GM19025 (cell line): ENCODE measurements around the gene VIL1.

Experiments used
- ATAC-seq: cut with Tn5 transposase; IDR thresholded peaks from one replicate; pipeline ENCODE4 v1.9.1; 2021; ENCODE audit warnings: mild to moderate bottlenecking, low read depth, moderate library complexity; ENCODE audit not compliant: unreplicated experiment

Gene VIL1

DNA sequence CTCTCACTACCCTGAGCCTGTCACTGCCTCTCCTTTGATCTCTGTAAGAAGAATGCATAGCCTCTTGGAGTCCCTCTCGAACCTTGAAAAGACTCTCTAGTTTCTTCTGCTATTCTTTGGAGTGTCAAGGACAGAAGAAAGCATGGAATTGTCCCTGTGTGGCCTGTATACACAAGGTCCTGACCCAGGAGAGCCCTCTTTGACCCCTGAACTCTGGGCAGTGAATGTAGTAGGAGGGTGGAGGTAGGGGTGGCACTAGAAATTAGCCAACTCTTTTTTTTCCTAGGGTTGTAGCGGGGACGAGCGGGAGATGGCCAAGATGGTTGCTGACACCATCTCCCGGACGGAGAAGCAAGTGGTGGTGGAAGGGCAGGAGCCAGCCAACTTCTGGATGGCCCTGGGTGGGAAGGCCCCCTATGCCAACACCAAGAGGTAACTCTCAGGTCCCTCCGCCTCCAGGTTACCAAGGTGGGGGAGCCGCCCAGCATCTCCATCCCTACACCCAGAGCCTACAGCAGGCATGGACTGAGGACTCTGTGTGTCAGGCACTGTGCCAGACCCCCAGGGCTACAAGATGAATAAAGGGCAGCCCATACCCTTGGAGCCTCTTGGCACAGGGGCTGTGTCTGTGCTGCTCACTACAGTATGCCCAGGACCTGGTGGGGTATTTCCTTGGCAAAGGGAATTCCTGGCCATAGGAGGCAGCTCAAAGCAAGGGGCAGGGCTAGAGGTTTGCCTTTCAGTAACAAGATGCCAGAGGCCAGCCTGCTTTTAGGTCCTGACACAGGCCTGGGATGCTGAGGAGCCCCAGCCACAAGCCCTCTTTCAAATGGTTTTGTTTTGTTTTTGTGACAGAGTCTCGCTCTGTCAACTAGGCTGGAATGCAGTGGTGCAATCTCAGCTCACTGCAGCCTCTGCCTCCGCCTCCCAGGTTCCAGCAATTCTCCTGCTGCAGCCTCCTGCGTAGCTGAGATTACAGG, 16.4 kb downstream of the VIL1 start:
- ATAC-seq: no peak

GRCh38 chr2:218436992-218437391, 18.1 kb downstream of the VIL1 start:
- no peak for ATAC-seq

GRCh38 chr2:218437969-218438368, 19.0 kb downstream of the VIL1 start:
- no peak for ATAC-seq

GRCh38 chr2:218438596-218438995, 19.7 kb downstream of the VIL1 start:
- no peak for ATAC-seq

DNA sequence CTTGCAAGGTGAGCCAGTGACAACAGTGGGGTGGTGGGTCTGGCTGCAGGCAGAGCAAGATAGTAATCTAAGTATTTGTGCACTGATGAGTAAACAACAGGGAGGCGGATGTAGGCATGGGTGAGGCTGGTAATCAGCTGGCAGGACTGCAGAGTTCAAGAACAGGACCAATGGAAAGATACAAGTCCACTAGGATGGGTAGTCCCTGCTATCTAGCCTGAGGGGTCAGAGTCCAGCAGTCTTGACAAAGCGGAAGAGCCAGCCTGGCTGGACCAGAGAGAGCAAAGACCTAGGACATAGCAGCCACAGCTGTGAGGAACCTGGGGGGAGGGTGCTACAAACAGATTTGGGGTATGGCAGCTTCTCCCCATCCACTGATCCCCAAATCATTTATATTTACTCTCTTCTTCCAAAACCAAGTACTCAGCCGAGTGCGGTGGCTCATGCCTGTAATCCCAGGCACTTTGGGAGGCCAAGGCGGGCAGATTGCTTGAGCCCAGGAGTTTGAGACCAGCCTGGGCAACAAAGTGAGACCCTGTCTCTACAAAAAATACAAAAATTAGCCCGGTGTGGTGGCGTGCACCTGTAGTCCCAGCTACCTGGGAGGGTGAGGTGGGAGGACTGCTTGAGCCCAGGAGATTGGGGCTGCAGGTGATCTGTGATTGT, 25.9 kb downstream of the VIL1 start:
- no peak for ATAC-seq

DNA sequence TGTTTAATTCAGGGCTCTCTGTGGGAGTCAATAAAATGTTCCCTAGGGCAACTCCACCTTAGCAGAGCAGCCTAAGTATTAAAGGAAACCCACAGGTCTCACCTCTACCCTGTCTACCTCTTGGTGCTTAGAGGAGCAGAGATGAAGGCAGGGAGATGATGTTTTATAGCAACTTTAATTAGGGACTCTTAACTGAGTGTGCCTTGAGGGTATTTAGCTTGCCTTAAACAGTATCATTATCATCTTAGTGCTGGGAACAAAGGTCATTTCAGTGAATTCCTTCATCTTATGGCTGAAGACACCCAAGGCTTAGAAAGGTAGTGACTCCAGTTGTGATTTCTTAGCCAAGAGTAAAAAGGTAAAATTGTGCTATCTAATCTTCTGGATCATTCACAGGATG, 26.7 kb downstream of the VIL1 start:
- no peak for ATAC-seq

DNA sequence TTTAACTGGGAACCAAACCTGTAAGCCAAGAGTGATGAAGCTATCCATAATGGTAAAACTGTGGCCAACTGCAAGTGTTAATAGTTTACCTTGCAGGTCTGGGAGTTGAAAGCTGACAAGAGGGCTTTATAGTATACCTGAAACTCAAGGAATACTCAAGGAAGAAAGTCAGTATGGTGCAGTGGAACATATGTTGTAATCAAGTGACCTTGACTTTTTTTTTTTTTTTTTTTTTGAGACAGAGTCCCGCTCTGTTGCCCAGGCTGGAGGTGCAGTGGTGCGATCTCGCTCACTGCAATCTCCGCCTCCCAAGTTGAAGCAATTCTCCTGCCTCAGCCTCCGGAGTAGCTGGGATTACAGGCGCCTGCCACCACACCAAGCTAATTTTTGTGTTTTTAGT, 27.6 kb downstream of the VIL1 start:
- ATAC-seq: no peak

DNA sequence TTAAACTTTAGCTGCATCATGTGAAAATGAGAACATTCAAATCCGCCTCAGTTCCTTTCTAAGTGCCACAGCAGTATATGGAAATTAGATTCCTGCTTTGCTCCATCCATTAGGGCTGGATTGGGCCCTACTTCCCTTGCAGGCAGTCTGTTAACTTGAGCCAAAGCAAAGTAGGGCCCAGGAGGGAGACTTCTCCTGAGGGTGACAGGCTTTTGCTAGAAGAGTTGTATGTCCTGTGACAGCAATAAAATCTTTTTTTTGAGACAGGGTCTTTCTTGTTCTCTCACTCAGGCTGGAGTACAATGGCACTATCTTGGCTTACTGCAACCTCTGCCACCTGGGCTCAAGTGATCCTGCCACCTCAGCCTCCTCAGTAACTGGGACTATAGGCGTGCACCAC, 28.1 kb downstream of the VIL1 start:
- no peak for ATAC-seq

DNA sequence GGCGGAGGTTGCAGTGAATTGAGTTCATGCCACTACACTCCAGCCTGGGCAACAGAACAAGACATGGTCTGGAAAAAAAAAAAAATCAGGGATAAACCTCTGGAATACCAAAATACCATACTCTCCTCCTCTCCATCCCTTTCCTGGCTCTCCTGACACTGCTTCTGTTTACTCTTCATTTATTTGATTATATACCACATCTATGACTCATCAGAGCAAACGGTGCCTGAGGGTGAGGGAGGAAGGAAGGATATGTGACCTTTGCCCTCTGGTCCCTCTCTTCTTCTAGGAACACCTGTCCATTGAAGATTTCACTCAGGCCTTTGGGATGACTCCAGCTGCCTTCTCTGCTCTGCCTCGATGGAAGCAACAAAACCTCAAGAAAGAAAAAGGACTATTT, 30.0 kb downstream of the VIL1 start:
- ATAC-seq: no peak

- ATAC-seq: no peak
Observed at GRCh38 chr2:218452079-218452478, 33.2 kb downstream of the VIL1 start.

GRCh38 chr2:218456849-218457248, 37.9 kb downstream of the VIL1 start:
- no peak for ATAC-seq

DNA sequence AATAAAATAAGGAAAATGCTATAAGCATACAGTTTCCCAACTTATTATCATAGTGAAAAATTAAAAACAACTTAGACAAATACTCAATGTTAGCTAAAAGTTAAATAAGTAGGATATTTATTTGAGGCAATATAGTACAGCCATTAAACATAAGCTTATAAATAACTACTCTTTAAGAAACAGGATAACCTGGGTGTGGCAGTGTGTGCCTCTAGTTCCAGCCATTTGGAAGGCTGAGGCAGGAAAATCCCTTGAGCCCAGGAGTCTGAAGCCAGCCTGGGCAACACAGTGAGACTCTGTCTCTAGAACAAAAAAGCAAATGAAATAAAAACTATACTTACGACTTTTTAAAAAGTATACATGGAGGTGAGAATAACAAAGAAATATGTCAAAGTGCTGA, 39.7 kb downstream of the VIL1 start:
- no peak for ATAC-seq

- ATAC-seq: no peak
Observed at GRCh38 chr2:218465987-218466633, 47.2 kb downstream of the VIL1 start.

GRCh38 chr2:218470448-218470847, 51.5 kb downstream of the VIL1 start:
- ATAC-seq: no peak

GRCh38 chr2:218471036-218471435, 52.1 kb downstream of the VIL1 start:
- ATAC-seq: no peak

DNA sequence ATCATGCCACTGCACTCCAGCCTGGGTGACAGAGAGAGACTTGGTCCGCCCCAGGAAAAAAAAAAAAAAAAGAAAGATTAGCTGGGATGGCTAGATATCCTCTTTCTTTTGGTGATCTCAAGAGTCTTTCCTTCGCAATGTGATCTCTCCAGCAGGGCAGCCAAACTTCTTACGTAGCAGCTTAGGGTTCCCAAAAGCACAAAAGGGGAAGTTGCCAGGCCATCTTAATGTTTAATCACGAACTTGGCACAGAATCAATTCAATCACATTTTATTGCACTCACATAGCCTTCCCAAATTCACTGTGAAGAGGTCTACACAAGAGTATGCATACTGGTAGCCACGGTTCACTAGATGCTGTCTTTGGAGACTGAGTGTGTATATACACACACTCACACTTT, 53.1 kb downstream of the VIL1 start:
- ATAC-seq: no peak

GRCh38 chr2:218472988-218473387, 54.1 kb downstream of the VIL1 start:
- no peak for ATAC-seq

GRCh38 chr2:218474527-218474926, 55.6 kb downstream of the VIL1 start:
- no peak for ATAC-seq

DNA sequence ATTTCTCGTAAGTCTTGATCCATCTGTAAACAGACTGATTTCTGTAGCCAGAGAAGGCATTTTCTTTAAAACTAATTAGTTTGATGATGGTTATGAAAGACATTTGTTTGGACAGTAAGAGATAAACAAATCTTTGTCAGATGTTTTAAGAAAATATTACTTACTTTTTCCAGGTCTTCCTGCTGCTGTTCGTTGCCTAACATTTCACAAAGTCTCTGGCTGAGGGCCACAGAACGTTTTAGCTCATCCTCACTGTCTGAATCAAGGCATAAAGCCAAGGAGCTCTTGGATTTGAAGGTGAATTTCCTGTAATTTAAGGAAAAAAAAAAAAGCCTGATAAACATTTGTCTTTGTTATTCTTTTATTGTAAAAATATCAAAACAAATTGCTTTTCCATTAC, 57.8 kb downstream of the VIL1 start:
- no peak for ATAC-seq

DNA sequence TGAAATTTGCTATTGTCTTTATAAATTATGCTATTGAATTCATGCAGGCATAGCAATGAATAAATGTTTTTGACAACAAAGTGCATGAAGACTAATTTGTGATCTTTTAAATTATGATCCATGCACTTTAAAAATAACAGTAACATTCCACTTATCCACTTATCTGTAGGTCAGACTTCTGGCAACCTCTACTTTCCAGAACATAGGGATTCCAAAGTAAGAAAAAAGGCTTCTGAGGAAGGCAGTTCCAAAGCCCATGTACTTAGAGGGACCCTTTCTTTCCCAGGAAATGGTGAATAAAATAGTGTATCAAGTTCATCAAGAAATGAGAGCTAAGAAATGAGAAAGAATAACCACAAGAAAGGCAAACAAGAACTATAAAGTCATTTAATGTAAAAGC, 58.3 kb downstream of the VIL1 start:
- ATAC-seq: no peak

DNA sequence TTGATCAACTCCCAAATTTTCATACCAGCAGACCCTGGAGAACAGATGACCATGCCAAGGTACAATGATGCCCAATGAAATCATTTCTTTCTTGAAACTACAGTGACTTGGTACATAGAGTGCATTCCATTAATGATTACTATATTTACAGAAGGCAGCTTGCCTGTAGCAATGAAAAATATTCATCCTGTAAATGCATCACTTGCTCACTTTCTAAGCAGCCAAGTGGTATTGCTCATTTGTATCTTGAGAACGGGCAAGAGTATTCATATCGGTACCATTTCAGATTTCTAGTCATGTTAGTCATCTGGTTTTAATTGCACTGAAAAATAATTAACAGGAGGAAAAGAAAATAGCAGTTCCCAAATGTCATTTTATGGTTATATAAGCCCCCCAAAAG, 59.6 kb downstream of the VIL1 start:
- ATAC-seq: no peak
